Thyroid gland (tissue), 4 donors: Measurements from ENCODE around the gene AKR1A1.

Source experiments
- POLR2A ChIP-seq, 2 donors: fragments of 450-650 bp; IDR thresholded peaks; one replicate each; pipeline ENCODE4 v1.6.1; 2017; ENCODE audit warnings: antibody characterized with exemption in 2 of 2, mild to moderate bottlenecking in 2 of 2, moderate library complexity in 1 of 2
- TF ChIP-seq, protein P1 (sequence below), 6 experiments: fragments of 200-600 bp in 3 of 6; fragments of 450-650 bp in 3 of 6; sonication (generic) in 3 of 6; IDR thresholded peaks; one replicate each; pipeline ENCODE4 v1.5.1; 2016 to 2019; ENCODE audit warnings: antibody characterized with exemption in 6 of 6, mild to moderate bottlenecking in 2 of 6, inconsistent platforms in 1 of 6, moderate library complexity in 1 of 6

DNA sequence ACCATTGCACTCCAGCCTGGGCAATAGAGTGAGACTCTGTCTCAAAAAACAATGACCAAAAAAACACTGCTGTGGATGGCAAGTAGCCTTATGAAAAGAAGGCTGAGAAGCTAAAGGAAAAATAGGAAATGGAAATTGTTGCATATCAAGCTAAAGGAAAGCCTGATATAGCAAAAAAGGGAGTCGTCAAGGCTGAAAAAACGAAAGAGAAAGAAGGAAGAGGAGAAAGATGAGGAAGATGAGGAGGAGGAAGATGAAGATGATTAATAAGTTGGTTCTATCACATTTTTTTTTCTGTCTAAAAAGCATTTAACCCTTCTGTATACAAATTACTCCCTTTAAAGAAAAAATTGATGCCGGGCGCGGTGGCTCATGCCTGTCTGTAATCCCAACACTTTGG is 18.8 kb upstream of the AKR1A1 start:
- TF ChIP-seq, protein P1, sequence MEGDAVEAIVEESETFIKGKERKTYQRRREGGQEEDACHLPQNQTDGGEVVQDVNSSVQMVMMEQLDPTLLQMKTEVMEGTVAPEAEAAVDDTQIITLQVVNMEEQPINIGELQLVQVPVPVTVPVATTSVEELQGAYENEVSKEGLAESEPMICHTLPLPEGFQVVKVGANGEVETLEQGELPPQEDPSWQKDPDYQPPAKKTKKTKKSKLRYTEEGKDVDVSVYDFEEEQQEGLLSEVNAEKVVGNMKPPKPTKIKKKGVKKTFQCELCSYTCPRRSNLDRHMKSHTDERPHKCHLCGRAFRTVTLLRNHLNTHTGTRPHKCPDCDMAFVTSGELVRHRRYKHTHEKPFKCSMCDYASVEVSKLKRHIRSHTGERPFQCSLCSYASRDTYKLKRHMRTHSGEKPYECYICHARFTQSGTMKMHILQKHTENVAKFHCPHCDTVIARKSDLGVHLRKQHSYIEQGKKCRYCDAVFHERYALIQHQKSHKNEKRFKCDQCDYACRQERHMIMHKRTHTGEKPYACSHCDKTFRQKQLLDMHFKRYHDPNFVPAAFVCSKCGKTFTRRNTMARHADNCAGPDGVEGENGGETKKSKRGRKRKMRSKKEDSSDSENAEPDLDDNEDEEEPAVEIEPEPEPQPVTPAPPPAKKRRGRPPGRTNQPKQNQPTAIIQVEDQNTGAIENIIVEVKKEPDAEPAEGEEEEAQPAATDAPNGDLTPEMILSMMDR (IDR thresholded peaks at IDR 0.05): no peak
- no peak for TF ChIP-seq POLR2A (IDR thresholded peaks at IDR 0.05)
